Ascending aorta (tissue), 2 donors: ENCODE data around the gene GORASP1. TPM values are rescaled to one million over a fixed set of nuclear protein-coding genes. Genes with fewer than 3 reads are reported as not detected.

ENCODE experiments used
- DNase-seq, 2 donors: peaks; one replicate each; pipeline ENCODE4 v3.0.0-alpha.2; 2019; ENCODE audit warnings: low spot score in 2 of 2
- H3K27ac ChIP-seq, 2 donors: fragments of 200-600 bp; sonication (generic); one replicate each; pipeline ENCODE4 v1.5.1; 2016 to 2017; ENCODE audit warnings: mild to moderate bottlenecking in 1 of 2
- H3K27me3 ChIP-seq: fragments of 200-600 bp; sonication (generic); one replicate; pipeline ENCODE4 v1.5.1; 2017
- H3K36me3 ChIP-seq, 2 donors: fragments of 200-600 bp; sonication (generic); one replicate each; pipeline ENCODE4 v1.5.1; 2016
- H3K4me1 ChIP-seq, 2 donors: fragments of 200-600 bp; sonication (generic); one replicate each; pipeline ENCODE4 v1.5.1; 2016 to 2017; ENCODE audit warnings: mild to moderate bottlenecking in 1 of 2
- H3K4me3 ChIP-seq, 2 donors: fragments of 200-600 bp; sonication (generic); one replicate each; pipeline ENCODE4 v1.5.1; 2016 to 2017; ENCODE audit warnings: mild to moderate bottlenecking in 1 of 2
- H3K9me3 ChIP-seq, 2 donors: fragments of 200-600 bp; sonication (generic); one replicate each; pipeline ENCODE4 v1.5.1; 2016
- CTCF ChIP-seq, 3 experiments: fragments of 200-600 bp in 2 of 3; fragments of 450-650 bp in 1 of 3; sonication (generic) in 2 of 3; IDR thresholded peaks; one replicate each; pipeline ENCODE4 v1.5.1; 2016 to 2019; ENCODE audit warnings: antibody characterized with exemption in 3 of 3, mild to moderate bottlenecking in 1 of 3, moderate library complexity in 1 of 3
- intact Hi-C: fragments of 100-400 bp; cut with DNase I; formaldehyde crosslinking; loops from one replicate; pipeline ENCODE4 v1.15.1; 2023
- total RNA-seq: library from RNA; depleted of rRNA; stranded (reverse); fragments of >200 nt; gene quantifications from one replicate; pipeline ENCODE4 v1.1.0, GENCODE V29; 2016

Gene GORASP1
- total RNA-seq, 1 donor from 2014 or later = 186 TPM

GRCh38 chr3:39095778-39096177, 11.6 kb downstream of the GORASP1 start:
- Histone ChIP-seq H3K36me3 (peaks cover 78 to 95% of the 10 kb centered on the region in 2 donors), H3K9me3 (no peaks in the 10 kb centered on the region), H3K27ac (no peak overlapping the region), H3K4me3 (no peak overlapping the region), H3K27me3 (no peaks in the 10 kb centered on the region), H3K4me1 (no peaks in the 10 kb centered on the region)
- DNase-seq = no peak
- intact Hi-C loops = no loop called here
- no peak for TF ChIP-seq CTCF (IDR thresholded peaks at IDR 0.05)

- no peaks in the 10 kb centered on the region for H3K27me3 ChIP-seq
- no peaks in the 10 kb centered on the region for H3K9me3 ChIP-seq
- DNase-seq = no peak
- intact Hi-C loops = no loop called here
- TF ChIP-seq CTCF (IDR thresholded peaks at IDR 0.05) = no peak
- H3K4me3 ChIP-seq = no peak overlapping the region
- no peak overlapping the region for H3K27ac ChIP-seq
- H3K36me3 ChIP-seq = peaks cover 75 to 92% of the 10 kb centered on the region in 2 donors
- H3K4me1 ChIP-seq = no peaks in the 10 kb centered on the region
Observed at GRCh38 chr3:39094851-39095677, 12.4 kb downstream of the GORASP1 start.

- DNase-seq = no peak
- Histone ChIP-seq H3K36me3 (peaks cover 58 to 93% of the 10 kb centered on the region in 2 donors), H3K27ac (no peak overlapping the region), H3K27me3 (no peaks in the 10 kb centered on the region), H3K4me1 (no peaks in the 10 kb centered on the region), H3K9me3 (no peaks in the 10 kb centered on the region), H3K4me3 (no peak overlapping the region)
- TF ChIP-seq CTCF (IDR thresholded peaks at IDR 0.05) = no peak
- intact Hi-C loops = no loop called here
Observed at GRCh38 chr3:39090922-39091321, 16.5 kb downstream of the GORASP1 start.

GRCh38 chr3:39088889-39089288, 18.5 kb downstream of the GORASP1 start:
- intact Hi-C loops = no loop called here
- no peaks in the 10 kb centered on the region for H3K9me3 ChIP-seq
- no peak overlapping the region for H3K4me3 ChIP-seq
- H3K27ac ChIP-seq = no peak overlapping the region
- peaks cover 47 to 90% of the 10 kb centered on the region in 2 donors for H3K36me3 ChIP-seq
- no peaks in the 10 kb centered on the region for H3K4me1 ChIP-seq
- no peak for TF ChIP-seq CTCF (IDR thresholded peaks at IDR 0.05)
- no peaks in the 10 kb centered on the region for H3K27me3 ChIP-seq
- DNase-seq = no peak

GRCh38 chr3:39088456-39088855, 19.0 kb downstream of the GORASP1 start:
- Histone ChIP-seq H3K36me3 (peaks cover 45 to 92% of the 10 kb centered on the region in 2 donors), H3K9me3 (no peaks in the 10 kb centered on the region), H3K4me3 (no peak overlapping the region), H3K4me1 (no peaks in the 10 kb centered on the region), H3K27ac (no peak overlapping the region), H3K27me3 (no peaks in the 10 kb centered on the region)
- no peak for DNase-seq
- no peak for TF ChIP-seq CTCF (IDR thresholded peaks at IDR 0.05)
- intact Hi-C loops = no loop called here
